ENCODE measurements around the gene TP73. TPM values are rescaled to one million over a fixed set of nuclear protein-coding genes. Genes with fewer than 3 reads are reported as not detected.

Gene TP73
- total RNA-seq, 1 experiment from 2014 or later = 6.9 TPM

GRCh38 chr1:3632716-3633343, 19.5 kb upstream of the TP73 start:
- H3K27ac ChIP-seq = no peak overlapping the region
- no peaks in the 10 kb centered on the region for H3K9me2 ChIP-seq (ENCODE audit: insufficient read depth)
- no peaks in the 10 kb centered on the region for H3K79me2 ChIP-seq (ENCODE audit: low read depth)
- CTCF ChIA-PET = interaction anchor here (1.2 to 1.6 kb wide), 2 partner anchors 92 to 180 kb away, joined by 3 to 7 read pairs; no protein-coding TSS in a partner anchor
- H3K36me3 ChIP-seq (ENCODE audit: low read depth) = no peaks in the 10 kb centered on the region
- intact Hi-C loops (cut with micrococcal nuclease; ENCODE audit: unreplicated experiment) = no loop called here
- H3K9me3 ChIP-seq (ENCODE audit: insufficient read depth, low read depth) = no peaks in the 10 kb centered on the region
- no peak for TF ChIP-seq CTCF (conservative IDR thresholded peaks at IDR 0.05)
- no peak for TF ChIP-seq EZH2 (IDR thresholded peaks at IDR 0.05; ENCODE audit: low read depth)
- DNase-seq = no peak
- H3K4me2 ChIP-seq = peak overlapping the region; percentile 38; the same call in 1 of the 2 replicates
- no peaks in the 10 kb centered on the region; the same call in 1 of the 2 replicates for H3K4me1 ChIP-seq (replicated peaks; ENCODE audit: insufficient read depth)
- POLR2A ChIA-PET (ENCODE audit: unreplicated experiment) = no interaction called here
- BruUV-seq (replicated peaks) = no TSS peak
- H2AFZ ChIP-seq = no peak overlapping the region
- peaks cover 11% of the 10 kb centered on the region; the same call in 1 of the 2 replicates for H3F3A ChIP-seq (ENCODE audit: insufficient read depth, low read depth)
- peaks cover 3% of the 10 kb centered on the region; the same call in 1 of the 2 replicates for H4K20me1 ChIP-seq (ENCODE audit: insufficient read depth)
- H3K27me3 ChIP-seq (ENCODE audit: insufficient read depth, low read depth) = no peaks in the 10 kb centered on the region
- H3K4me3 ChIP-seq = no peak overlapping the region

- no peaks in the 10 kb centered on the region for H3K79me2 ChIP-seq (ENCODE audit: low read depth)
- POLR2A ChIA-PET (ENCODE audit: unreplicated experiment) = no interaction called here
Observed at GRCh38 chr1:3633344-3634058, 18.8 kb upstream of the TP73 start.

More at GRCh38 chr1:3633344-3634058, 18.8 kb upstream of the TP73 start:
- H3K36me3 ChIP-seq (ENCODE audit: low read depth) = no peaks in the 10 kb centered on the region
- CTCF ChIA-PET = no interaction called here
- H4K20me1 ChIP-seq (ENCODE audit: insufficient read depth) = peaks cover 3% of the 10 kb centered on the region; the same call in 1 of the 2 replicates
- H3F3A ChIP-seq (ENCODE audit: insufficient read depth, low read depth) = 0 out of 2 replicates have a peak, but pooled peaks cover 5% of the 10 kb centered on the region
- no peak for DNase-seq
- BruUV-seq (replicated peaks) = no TSS peak
- no peaks in the 10 kb centered on the region for H3K9me2 ChIP-seq (ENCODE audit: insufficient read depth)
- H3K27me3 ChIP-seq (ENCODE audit: insufficient read depth, low read depth) = no peaks in the 10 kb centered on the region
- no peak overlapping the region for H3K27ac ChIP-seq
- H3K4me3 ChIP-seq = no peak overlapping the region
- no peak for TF ChIP-seq CTCF (conservative IDR thresholded peaks at IDR 0.05)
- no peak for TF ChIP-seq EZH2 (IDR thresholded peaks at IDR 0.05; ENCODE audit: low read depth)
- H3K4me1 ChIP-seq (replicated peaks; ENCODE audit: insufficient read depth) = no peaks in the 10 kb centered on the region; the same call in 1 of the 2 replicates
- intact Hi-C loops (cut with micrococcal nuclease; ENCODE audit: unreplicated experiment) = no loop called here
- H3K9me3 ChIP-seq (ENCODE audit: insufficient read depth, low read depth) = no peaks in the 10 kb centered on the region
- no peak overlapping the region for H3K4me2 ChIP-seq
- H2AFZ ChIP-seq = no peak overlapping the region
